Measurements from ENCODE around the gene CAP1.

GRCh38 chr1:40011198-40011597 is 29.3 kb upstream of the CAP1 start:
- TF ChIP-seq TAF1 (IDR thresholded peaks at IDR 0.05; ENCODE audit: borderline replicate concordance, low read depth, low read length): no peak
- TF ChIP-seq POLR2A (IDR thresholded peaks at IDR 0.05; ENCODE audit: low read depth, low read length): no peak
